GM12878 (cell line): ENCODE measurements around the gene SOX10.

Experiments
- CHD4 ChIP-seq: fragments of 200-600 bp; sonication (generic); IDR thresholded peaks from 2 replicates; pipeline ENCODE4 v1.6.1; 2016; ENCODE audit warnings: mild to moderate bottlenecking
- EED ChIP-seq: sonication (generic); IDR thresholded peaks from 2 replicates; pipeline ENCODE4 v1.6.1; 2016; ENCODE audit warnings: antibody characterized with exemption, low read depth
- EGR1 ChIP-seq, 2 experiments: IDR thresholded peaks; 1 replicate in 1 of 2; 2 replicates in 1 of 2; pipeline ENCODE4 v1.6.1; 2011 to 2012; ENCODE audit warnings: low read depth in 2 of 2, low read length in 2 of 2, borderline replicate concordance in 1 of 2, mild to moderate bottlenecking in 1 of 2, moderate library complexity in 1 of 2
- FOXM1 ChIP-seq: IDR thresholded peaks from 2 replicates; pipeline ENCODE4 v1.6.1; 2012; ENCODE audit warnings: low read depth, mild to moderate bottlenecking, inconsistent platforms, low read length, moderate library complexity
- IKZF1 ChIP-seq: fragments of 450-650 bp; conservative IDR thresholded peaks from 2 replicates; pipeline ENCODE4 v1.6.1; 2017; ENCODE audit warnings: antibody characterized with exemption, mild to moderate bottlenecking
- LARP7 ChIP-seq: fragments of 450-650 bp; IDR thresholded peaks from 2 replicates; pipeline ENCODE4 v1.6.1; 2017; ENCODE audit warnings: mild to moderate bottlenecking
- POLR2AphosphoS5 ChIP-seq: IDR thresholded peaks from 2 replicates; pipeline ENCODE4 v1.6.1; 2011; ENCODE audit warnings: mild to moderate bottlenecking, low read length, inconsistent platforms
- RAD21 ChIP-seq: IDR thresholded peaks from 2 replicates; pipeline ENCODE4 v1.6.1; 2011; ENCODE audit warnings: mild to moderate bottlenecking, low read depth, low read length, moderate library complexity; ENCODE audit not compliant: insufficient read depth
- RAD51 ChIP-seq: fragments of 450-650 bp; IDR thresholded peaks from 2 replicates; pipeline ENCODE4 v1.6.1; 2016; ENCODE audit warnings: moderate library complexity, mild to moderate bottlenecking, inconsistent platforms
- YY1 ChIP-seq: IDR thresholded peaks from 2 replicates; pipeline ENCODE4 v1.6.1; 2011; ENCODE audit warnings: low read depth, mild to moderate bottlenecking, low read length
- ZSCAN29 ChIP-seq: fragments of 450-650 bp; IDR thresholded peaks from 2 replicates; pipeline ENCODE4 v1.6.1; 2017; ENCODE audit warnings: mild to moderate bottlenecking, moderate library complexity
- TF ChIP-seq, protein P1 (sequence below), 3 experiments: IDR thresholded peaks in 2 of 3; conservative IDR thresholded peaks in 1 of 3; 2 replicates each; pipeline ENCODE4 v1.5.1; 2011; ENCODE audit warnings: low read depth in 3 of 3, low read length in 3 of 3, mild to moderate bottlenecking in 3 of 3, control low read depth in 2 of 3, moderate library complexity in 2 of 3, inconsistent platforms in 1 of 3, mixed read lengths in 1 of 3; ENCODE audit not compliant: control insufficient read depth in 2 of 3, insufficient read depth in 1 of 3; ENCODE audit errors: extremely low read depth in 1 of 3
- TF ChIP-seq, protein P2 (sequence below): fragments of 450-650 bp; IDR thresholded peaks from 2 replicates; pipeline ENCODE4 v1.6.1; 2014; ENCODE audit warnings: mild to moderate bottlenecking

DNA sequence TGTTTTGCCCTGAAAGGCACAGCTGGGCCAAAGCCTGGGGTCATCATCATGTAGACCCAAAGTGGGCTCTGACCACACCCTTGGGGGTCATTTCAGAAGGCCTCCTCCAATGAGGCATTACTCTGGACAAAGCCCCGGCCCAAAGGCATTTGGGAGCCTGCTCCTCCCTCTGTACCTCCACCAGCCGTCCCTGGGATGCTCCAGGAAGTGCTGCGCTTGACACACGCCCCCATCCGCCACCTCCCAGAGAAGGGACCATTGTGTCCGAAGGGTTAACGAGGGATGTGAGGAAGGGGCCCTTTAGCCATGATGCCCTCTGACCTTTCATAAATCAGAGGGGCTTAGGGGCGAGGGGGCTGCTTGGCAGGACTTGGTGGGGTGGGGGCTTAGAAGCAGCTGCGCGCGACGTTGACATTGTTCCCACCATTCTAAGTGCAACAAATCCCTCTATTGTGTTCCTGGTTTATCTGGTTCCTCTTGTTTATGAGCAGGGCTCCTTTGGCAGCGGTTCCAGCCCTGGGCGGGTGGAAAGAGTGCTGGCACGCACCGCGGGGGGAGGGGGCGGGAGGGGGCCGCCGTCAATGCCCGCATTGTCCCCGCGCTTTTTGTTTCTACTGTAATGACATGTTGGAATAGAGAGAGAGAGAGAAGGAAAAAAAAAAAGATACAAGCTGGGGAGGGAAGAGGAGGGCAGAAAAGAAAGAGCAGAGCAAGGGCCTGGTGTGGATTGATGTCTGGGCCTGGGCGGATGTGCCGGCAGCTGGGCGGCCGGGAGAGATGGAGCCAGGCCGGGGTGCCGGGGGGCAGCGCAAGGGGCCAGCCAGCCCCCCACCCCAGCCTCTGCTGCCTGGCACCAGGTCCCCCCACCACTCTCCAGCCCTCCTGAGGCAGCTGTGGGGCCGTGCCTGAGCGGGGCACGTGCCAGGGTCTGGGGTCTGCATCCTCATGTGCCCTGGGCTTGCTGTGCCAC lies 32.1 kb upstream of the SOX10 start:
- TF ChIP-seq LARP7 (no peak), POLR2AphosphoS5 (no peak), IKZF1 (no peak), CHD4 (no peak), YY1 (no peak), RAD51 (no peak), ZSCAN29 (no peak), RAD21 (no peak), FOXM1 (no peak), EGR1 (IDR thresholded peaks at IDR 0.05; ENCODE audit: borderline replicate concordance in 1 of 2, low read depth in 2 of 2, low read length in 2 of 2) (no peak), EED (no peak)
- TF ChIP-seq, protein P1, sequence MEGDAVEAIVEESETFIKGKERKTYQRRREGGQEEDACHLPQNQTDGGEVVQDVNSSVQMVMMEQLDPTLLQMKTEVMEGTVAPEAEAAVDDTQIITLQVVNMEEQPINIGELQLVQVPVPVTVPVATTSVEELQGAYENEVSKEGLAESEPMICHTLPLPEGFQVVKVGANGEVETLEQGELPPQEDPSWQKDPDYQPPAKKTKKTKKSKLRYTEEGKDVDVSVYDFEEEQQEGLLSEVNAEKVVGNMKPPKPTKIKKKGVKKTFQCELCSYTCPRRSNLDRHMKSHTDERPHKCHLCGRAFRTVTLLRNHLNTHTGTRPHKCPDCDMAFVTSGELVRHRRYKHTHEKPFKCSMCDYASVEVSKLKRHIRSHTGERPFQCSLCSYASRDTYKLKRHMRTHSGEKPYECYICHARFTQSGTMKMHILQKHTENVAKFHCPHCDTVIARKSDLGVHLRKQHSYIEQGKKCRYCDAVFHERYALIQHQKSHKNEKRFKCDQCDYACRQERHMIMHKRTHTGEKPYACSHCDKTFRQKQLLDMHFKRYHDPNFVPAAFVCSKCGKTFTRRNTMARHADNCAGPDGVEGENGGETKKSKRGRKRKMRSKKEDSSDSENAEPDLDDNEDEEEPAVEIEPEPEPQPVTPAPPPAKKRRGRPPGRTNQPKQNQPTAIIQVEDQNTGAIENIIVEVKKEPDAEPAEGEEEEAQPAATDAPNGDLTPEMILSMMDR (IDR thresholded peaks at IDR 0.05 in 2 of 3, conservative IDR thresholded peaks at IDR 0.05 in 1 of 3; ENCODE audit: control insufficient read depth in 2 of 3, extremely low read depth in 1 of 3, insufficient read depth in 1 of 3, low read depth in 3 of 3, low read length in 3 of 3), result no peak
- TF ChIP-seq, protein P2, sequence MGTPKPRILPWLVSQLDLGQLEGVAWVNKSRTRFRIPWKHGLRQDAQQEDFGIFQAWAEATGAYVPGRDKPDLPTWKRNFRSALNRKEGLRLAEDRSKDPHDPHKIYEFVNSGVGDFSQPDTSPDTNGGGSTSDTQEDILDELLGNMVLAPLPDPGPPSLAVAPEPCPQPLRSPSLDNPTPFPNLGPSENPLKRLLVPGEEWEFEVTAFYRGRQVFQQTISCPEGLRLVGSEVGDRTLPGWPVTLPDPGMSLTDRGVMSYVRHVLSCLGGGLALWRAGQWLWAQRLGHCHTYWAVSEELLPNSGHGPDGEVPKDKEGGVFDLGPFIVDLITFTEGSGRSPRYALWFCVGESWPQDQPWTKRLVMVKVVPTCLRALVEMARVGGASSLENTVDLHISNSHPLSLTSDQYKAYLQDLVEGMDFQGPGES, result no peak
